NK-92 (cell line): ENCODE results near the gene NEMP2.
"Not testable (repeated sequence)": the region's sequence is repeated elsewhere in the genome, so short reads cannot be mapped to it uniquely, and the experiment has no call there.

Experiments
- DNase-seq: peaks from one replicate; lab custom pipeline; 2025; ENCODE audit not compliant: unreplicated experiment; lab: John Stamatoyannopoulos, UW

Gene NEMP2

DNA sequence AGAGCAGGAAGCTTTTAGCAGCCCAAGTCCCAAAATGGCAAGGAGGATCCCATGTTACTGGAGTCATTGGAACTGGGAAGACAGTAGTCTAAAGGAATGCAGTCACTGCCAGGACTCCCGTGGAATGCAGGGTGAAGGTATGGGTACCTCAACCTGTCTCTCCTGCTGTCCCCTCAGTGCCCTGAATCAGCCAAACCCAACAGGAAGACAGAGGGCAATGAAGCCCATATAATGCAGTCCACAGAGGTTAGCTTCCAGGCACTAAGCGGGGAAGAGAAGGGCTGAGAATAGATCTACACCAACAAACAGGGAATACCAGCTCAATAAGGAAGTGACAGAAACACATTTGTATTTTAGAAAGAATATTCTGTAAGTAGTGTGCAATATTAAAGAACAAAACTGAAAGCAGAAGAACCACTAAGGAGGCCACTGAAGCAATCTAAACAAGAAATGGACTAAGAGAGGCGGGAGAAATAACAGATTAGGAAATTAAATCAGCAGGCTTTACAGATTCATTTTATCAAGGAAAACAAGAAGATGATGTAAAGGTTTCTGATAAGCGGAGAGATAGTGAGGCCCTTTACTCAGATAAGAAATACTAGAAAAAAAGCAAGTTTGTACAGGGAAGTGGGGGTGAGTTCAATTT lies 8.3 kb downstream of the NEMP2 start:
- DNase-seq, result no peak

DNA sequence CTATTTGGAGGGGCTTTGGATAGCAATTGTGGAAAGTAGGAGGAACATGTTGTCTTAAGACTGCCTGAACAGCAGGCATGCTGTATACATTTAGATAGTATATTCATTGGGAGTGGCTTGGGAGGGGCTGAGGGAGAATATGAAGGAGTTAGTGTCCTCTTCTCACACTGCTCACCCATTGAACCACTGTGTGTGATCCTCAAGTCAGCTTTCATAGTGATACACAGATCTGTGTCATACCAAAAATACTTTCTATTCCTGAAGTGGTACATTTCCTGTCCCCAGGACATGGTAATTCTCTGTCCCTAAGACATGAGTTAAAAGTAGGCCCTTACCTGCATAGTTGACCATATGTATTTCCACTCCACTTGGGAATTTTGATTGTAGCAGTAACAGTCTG lies 9.6 kb downstream of the NEMP2 start:
- no peak for DNase-seq

DNA sequence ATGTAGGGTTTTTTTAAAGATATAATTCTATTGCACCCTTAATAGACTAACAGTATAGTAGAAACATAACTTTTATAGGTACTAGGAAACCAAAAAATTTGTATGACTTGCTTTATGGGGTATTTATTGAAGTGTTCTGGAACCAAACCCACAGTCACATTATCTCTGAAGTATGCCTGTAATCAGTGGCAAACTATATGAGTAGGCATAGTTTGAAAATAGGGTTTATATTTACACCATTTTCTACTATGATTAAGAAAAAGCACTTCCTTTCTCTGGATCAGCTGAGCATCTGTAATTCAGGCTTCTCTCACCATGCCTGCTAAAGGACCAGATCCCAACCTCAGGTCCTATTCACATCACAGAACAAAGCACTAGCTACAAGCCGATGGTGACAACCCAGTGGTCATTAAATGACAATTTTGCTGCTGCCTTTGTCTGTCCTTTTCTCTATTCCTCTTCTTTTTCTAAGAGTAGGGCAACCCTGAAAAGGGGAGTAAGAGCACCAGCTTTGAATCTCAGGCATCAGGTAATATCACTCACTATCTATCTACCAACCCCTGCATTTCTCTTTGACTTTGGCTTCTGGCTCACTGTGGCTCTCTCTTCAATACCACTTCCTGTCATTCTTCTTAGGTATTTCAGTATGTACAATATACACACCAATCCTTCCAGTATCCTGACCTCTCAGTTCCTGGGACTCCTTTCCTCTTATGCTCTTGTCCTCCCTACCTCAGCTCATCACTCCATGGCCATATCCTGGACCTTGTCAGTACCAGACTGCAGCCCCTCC lies 14.4 kb downstream of the NEMP2 start:
- no peak for DNase-seq

DNA sequence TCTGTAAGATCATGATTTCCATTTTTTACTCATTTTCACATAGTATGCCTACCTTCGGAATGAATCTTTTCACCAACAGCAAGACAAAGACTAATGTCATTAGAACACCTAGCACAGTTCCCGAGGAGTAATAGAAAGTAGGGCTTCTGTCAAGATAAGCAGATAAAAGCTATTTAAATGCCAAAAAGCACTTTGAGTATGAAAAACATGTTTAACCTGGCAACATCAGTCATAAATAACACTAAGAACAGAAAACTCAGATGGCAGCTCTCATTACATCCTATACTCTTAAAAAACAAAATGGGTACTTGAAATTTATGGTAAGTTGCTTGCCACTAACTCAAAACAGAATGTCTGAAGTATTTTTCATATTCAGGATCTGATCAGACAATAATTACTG lies 17.1 kb downstream of the NEMP2 start:
- DNase-seq, result no peak

DNA sequence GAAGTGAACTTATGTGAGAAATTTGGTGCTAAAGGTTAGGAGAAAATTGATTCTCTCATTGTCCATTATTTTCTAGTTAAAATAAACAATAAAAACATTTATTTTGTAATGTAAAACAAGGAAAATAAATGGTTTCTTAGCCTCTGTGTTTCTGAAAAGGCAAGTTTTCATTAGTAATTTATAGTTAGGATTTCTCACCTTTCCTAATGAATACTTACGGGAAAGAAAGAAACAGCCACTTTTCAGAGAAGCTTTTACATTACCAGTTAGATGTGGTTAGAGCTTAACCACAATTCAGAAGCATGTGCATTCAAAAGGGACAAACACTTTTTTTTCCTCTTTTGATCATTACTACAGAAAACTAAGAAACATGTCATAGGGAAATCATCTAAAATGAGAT lies 18.8 kb downstream of the NEMP2 start:
- DNase-seq, result no peak

DNA sequence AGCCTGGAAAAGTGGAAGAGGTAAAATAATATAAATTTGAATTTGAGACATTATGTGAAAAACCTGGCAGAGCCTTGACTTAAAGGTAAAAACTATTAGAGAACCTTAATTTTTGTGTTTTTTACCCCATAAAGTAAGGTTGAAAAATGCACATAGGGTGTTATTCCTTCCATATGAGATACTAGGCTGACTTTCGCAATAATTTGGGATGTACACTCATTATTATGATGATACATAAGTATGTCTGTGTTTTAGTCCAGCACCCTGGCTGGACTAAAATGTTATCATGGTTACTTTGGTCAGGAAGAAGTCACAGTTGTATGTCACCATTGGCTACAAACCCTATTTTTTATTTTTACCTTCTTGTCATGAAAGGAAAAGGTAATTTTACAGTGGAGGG lies 19.8 kb downstream of the NEMP2 start:
- DNase-seq, result no peak

DNA sequence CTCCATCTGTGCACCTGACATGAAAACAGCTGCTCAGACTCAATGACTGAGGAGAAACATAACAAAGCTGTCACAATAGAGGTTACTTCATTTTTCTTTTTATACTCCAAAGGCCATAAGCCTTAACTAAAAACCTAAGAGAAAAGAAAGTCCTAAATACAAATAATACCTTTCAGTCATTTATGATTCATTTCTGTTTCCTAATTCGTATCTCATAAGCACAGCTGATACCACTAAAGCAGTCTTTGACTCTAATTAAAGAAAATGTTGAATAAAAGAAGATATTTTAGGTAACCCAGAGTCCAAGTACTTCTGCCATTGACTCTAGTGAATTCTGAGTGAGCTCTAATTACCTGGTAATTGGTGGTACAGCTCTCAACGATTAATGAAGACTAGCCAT lies 20.6 kb downstream of the NEMP2 start:
- no peak for DNase-seq

DNA sequence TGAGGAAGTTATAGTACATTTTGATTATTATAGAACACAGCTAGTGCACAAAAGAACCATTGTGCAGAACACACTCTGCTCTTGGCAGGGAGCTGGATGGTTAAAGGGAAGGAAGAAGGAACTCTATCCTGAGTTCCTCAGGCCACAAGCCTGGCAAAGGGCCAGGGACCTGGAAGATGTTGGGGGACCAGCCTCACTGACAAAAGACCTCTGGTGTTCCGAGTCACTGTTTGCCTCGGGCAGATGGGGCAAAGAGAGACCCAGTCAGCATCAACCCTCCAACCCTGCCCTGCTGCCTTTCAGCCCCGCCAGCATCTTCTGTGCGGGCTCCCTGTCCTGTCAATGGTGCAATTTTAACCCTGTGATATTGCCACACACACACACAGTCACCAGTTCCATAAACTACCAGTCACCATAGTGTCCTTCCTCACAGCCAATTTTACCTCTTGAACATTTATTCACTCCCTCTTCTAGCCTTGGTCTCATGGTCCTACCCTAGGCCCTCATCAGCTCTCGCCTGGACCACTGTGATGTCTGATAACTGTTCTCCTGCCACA lies 21.9 kb downstream of the NEMP2 start:
- DNase-seq, result no peak

DNA sequence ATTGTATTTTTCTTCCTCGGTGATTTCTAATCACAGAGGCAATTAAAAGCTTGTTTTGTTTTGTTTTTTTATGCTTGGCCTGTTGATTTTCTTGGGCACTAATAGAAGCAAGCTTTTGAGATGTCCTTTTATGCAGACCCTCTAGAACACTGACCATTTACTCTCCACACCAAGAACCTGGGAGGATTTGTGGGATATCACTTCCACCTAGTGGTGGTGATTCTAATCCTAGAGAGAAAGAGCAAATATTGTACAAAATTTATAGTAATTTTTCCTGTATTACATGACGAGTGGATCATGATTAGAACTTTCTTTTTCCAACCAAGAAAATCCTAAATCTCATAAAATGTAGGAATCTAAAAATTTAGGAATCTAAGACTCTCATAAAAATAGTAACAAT lies 23.4 kb downstream of the NEMP2 start:
- DNase-seq, result no peak

DNA sequence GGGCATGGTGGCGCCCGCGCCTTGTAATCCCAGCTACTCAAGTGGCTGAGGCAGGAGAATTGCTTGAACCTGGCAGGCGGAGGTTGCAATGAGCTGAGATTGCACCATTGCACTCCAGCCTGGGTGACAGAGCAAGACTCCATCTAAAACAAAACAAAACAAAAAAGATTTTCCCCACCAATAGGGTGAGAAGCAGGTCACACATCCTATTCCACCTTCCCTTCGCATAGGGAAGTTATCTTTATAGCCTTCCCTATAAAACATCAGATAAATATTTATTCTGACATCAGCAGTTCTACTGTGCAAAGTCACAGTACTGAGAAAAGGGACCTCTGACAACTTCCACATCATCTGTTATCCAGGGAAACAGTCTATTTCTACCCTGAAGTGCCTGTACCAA lies 24.6 kb downstream of the NEMP2 start:
- not testable (repeated sequence) for DNase-seq

DNA sequence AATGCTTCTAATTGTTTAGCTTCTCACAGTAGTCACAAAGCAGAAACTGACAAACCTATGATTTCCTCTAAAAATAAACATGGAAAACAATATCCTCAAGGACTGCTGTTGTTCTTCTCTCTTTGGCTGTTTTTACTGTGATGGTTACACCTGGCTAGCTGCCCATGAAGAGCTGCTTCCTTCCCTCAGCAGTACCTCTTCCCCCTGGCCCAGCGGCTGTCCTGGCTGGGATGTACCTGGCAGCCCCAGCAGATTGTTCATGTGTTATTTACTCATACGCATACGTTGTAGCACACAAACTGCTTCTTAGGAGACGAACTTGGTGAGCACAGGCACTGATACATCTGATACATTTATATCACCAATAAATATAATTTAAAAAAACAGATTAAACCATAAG lies 27.4 kb downstream of the NEMP2 start:
- DNase-seq, result no peak

DNA sequence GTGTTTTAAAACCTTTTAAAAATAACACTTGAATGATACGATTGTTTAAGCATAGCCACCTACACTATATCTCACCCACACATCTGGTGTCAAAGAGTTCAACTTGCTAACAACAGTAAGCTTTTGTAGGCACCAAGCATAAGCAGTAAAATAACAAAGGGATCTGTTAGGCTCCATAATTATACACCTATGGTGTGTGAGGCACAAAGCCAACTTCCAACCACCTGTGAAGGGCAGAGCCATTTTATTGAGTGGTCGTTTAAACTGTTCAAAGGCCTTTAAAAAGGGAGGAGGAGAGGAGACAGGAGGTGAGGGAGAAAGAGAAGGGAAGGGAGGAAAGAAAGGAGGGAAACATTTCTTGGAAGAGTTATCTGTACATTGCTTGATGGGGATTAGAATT lies 27.9 kb downstream of the NEMP2 start:
- DNase-seq, result no peak

DNA sequence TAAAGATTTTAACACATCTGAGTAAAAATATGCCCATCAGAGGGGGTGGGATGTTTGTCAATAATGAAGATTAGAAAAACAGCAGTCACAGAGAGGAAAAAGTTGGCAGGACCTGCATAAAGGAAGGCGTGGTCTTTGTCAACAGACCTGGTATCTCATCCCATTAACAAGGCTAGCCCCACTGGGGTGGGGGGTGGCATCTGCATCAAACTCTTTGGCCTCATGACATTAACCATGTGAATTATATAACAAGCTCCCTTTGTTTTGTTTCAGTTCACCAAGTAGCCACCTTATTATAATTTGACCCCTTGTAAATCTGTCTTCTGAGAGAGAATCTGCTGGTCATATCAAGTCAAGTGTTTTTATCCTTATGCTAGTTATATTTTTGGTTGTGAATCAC lies 28.8 kb downstream of the NEMP2 start:
- no peak for DNase-seq

DNA sequence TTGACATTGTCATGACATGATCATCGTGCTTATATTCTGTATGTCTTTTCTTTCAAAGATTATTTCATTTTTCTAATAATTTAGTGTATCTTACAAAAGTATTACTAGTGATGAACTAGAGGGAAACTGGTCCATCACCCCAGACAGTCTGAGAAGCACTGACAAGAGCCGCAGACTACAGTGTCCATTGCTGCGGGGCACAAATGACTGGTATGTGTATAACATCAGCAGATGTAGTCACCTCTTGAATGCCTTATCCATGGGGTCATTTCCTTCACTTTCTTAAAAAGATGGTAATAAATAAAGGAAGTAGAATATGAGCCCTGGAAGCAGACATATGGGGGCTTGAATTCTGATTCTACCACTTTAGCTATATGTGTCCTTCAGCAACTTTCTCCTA lies 29.6 kb downstream of the NEMP2 start:
- DNase-seq, result no peak

DNA sequence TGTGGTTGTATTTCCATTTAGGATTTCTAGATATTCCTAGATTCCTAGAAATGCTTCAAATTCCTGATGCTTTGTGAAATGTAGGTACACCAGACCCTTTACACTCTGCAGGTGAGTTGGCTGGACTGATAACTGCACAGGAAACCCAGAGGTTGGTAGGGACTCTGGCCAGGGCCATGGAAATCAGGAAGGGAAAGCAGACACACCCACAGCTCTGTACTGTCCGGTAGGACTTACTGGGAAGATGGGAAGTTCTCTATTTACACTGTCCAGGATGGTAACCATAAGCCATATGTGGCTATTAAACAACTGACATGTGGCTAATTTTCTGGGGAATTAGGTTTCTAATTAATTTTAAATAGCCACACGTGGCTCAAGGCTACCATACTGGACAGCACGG lies 31.4 kb downstream of the NEMP2 start:
- no peak for DNase-seq

DNA sequence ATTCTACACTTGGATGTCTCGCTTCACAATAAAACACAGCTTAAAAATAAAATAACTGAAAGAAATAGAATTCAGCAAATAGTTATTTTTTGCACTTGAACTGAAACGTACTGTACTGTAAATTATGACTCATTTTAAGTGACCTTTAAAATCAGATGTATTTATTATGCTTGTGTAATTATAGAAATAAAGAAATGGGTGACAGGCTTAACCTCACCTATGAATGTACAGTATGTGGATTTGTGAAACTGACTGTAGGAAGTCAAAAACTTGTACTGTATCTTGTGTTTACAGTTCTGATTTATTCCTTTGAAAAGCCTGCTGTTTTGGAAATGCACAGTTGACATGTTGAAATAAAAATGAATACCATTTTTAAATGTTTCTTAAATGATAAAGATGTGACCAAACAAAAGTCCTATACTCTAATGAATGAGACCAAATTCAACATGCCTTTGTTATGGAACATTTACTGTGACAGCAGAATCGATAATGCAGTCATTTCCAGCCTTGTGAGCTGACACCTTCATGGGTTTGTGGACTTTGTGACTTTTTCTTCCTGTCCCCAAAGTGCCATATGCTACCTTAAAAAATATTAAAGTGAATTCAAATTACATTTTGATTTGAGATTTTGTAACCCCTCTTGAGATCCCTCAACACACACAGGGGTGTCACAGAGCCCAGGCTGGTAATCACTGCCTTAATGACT lies 32.7 kb downstream of the NEMP2 start:
- DNase-seq, result no peak

DNA sequence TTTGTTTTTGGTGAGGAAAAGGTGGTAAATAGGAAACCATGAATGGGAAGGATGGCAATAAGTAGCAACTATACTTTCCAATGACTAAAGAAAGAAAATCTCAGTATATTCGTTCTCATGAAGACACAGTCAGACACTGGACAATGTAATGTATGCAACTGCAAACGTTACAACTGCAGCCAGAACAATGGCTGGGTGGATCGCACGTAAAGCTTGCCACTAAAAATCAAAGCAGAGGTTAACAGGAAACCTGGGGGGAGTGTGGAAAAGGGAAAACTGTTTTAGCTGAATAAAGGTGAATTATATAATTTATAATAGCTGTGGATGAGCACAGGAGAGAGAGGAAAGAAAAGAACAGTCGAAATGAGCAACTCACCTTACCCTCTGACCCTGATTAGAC lies 33.3 kb downstream of the NEMP2 start:
- DNase-seq, result no peak

DNA sequence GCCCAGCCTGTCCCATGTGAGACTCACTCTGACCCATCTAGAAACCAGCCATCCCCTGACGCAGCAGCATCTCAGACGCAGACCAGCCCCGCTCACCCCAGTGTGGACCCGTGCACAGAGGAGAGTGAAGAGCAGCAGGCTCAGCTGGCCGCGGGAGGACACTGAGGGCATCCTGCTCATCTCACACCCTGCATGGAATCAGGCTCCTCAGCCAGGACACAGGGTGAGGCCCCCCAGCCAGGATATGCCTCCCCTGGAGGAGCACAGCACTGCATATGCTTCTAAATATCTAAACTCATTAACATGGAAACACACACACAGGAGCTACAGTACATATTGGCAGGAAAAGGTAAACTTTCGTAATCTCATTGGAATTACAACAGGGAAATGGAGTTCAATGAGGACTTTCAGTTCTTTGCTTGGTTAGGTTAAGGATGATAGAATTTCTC lies 34.4 kb downstream of the NEMP2 start:
- DNase-seq, result no peak

DNA sequence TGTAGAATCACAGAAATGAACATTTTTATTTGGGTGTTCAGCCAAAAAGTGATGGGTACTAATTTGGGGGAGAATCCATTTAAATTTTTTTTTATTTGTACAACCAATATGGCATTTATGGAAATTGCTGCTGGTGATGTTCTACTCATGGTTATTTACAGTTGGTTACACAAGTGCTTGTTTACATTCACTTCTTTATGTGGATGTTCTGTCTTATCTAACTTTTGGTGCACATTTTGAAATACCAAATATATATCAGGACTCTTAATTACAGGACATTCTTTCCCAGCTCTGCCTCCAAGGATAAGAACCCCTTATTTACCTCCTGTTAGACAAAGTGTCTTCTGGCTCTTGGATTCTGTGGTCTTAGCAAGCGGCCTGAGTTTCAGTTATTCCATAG lies 35.2 kb downstream of the NEMP2 start:
- DNase-seq, result no peak

DNA sequence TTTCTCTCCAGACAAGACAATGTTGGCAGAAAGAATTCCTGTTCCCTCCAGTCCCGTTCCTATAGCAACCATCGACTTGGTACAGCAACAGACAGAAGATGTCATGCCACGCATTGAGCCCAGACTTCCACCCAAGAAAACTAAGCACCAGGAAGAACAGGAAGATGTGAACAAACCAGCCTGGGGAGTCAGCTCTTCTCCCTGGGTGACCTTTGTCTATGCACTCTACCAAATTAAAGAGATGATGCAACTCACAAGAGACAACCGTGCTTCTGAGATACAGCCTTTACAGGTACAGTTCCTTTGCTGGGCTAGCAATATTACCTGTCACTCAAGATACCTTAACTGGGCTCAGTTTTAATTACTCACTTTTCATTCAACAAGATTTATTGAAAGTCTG lies 37.1 kb downstream of the NEMP2 start:
- DNase-seq, result no peak

DNA sequence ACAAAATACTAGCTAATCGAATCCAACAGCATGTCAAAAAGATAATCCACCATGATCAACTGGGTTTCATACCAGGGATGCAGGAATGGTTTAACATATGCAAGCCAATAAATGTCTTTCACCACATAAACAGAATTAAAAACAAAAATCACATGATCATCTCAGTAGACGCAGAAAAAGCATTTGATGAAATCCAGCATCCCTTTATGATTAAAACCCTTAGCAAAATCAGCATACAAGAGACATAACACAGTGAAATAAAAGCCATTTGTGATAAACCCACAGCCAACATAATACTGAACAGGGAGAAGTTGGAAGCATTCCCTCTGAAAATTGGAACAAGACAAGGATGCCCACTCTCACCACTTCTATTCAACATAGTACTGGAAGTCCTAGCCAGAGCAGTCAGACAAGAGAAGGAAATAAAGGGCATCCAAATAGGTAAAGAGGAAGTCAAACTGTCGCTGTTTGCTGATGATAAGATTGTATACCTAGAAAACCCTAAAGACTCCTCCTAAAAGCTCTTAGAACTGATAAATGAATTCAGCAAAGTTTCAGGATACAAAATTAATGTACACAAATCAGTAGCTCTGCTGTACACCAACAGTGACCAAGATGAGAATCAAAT lies 39.8 kb downstream of the NEMP2 start:
- DNase-seq, result not testable (repeated sequence)
